GM23338 (cell line): ENCODE data around the gene ARL4D. TPM values are rescaled to one million over a fixed set of nuclear protein-coding genes. Genes with fewer than 3 reads are reported as not detected.

Experiments used
- ATAC-seq: fragments of 200-7000 bp; cut with Tn5 transposase; 3 replicates; pipeline ENCODE4 v1.9.1; 2020
- DNase-seq: peaks from one replicate; pipeline ENCODE4 v3.0.0-alpha.2; 2015; ENCODE audit warnings: low spot score
- H2AFZ ChIP-seq: fragments of 200-600 bp; sonication (generic); 2 replicates; pipeline ENCODE4 v1.8.0; 2016; ENCODE audit warnings: antibody characterized with exemption, mild to moderate bottlenecking, moderate library complexity
- H3F3A ChIP-seq: fragments of 200-600 bp; sonication (generic); replicated peaks from 2 replicates; pipeline ENCODE4 v1.8.0; 2017; ENCODE audit warnings: antibody characterized with exemption, mixed run types, low read depth
- H3K27ac ChIP-seq: fragments of 200-600 bp; sonication (generic); 2 replicates; pipeline ENCODE4 v1.6.1; 2016; ENCODE audit warnings: low read depth
- H3K27me3 ChIP-seq: fragments of 200-600 bp; sonication (generic); 2 replicates; pipeline ENCODE4 v1.8.0; 2016; ENCODE audit warnings: mild to moderate bottlenecking, mixed run types, moderate library complexity; ENCODE audit not compliant: insufficient read depth
- H3K36me3 ChIP-seq: fragments of 200-600 bp; sonication (generic); 2 replicates; pipeline ENCODE4 v1.8.0; 2016; ENCODE audit warnings: mild to moderate bottlenecking; ENCODE audit not compliant: insufficient read depth
- H3K4me1 ChIP-seq: fragments of 200-600 bp; sonication (generic); 2 replicates; pipeline ENCODE4 v1.8.0; 2016; ENCODE audit warnings: mild to moderate bottlenecking, moderate library complexity; ENCODE audit not compliant: insufficient read depth
- H3K4me2 ChIP-seq: fragments of 200-600 bp; sonication (generic); 2 replicates; pipeline ENCODE4 v1.7.1; 2017; ENCODE audit warnings: mixed run types
- H3K4me3 ChIP-seq: fragments of 200-600 bp; sonication (generic); 2 replicates; pipeline ENCODE4 v1.6.1; 2016; ENCODE audit warnings: mixed run types
- H3K79me2 ChIP-seq: fragments of 200-600 bp; sonication (generic); replicated peaks from 2 replicates; pipeline ENCODE4 v1.8.0; 2017; ENCODE audit warnings: mild to moderate bottlenecking; ENCODE audit not compliant: insufficient read depth
- H3K9me2 ChIP-seq: fragments of 200-600 bp; sonication (generic); 2 replicates; pipeline ENCODE4 v1.8.0; 2017; ENCODE audit not compliant: insufficient read depth
- H4K20me1 ChIP-seq: fragments of 200-600 bp; sonication (generic); replicated peaks from 2 replicates; pipeline ENCODE4 v1.8.0; 2017; ENCODE audit warnings: mild to moderate bottlenecking; ENCODE audit not compliant: insufficient read depth
- H3K27ac Mint-ChIP-seq: 2 replicates; pipeline ENCODE4 v1.8.0; 2020; ENCODE audit warnings: inconsistent platforms, mild to moderate bottlenecking, moderate library complexity, mixed read lengths
- H3K27me3 Mint-ChIP-seq: 3 replicates; pipeline ENCODE4 v1.8.0; 2022; ENCODE audit warnings: low read depth, mild to moderate bottlenecking, moderate library complexity, mixed read lengths, inconsistent platforms; ENCODE audit not compliant: insufficient read depth, poor library complexity
- H3K36me3 Mint-ChIP-seq: 3 replicates; pipeline ENCODE4 v1.8.0; 2021; ENCODE audit warnings: low read depth, mild to moderate bottlenecking, inconsistent platforms, moderate library complexity, mixed read lengths
- H3K4me1 Mint-ChIP-seq: 3 replicates; pipeline ENCODE4 v1.8.0; 2020; ENCODE audit warnings: mild to moderate bottlenecking, inconsistent platforms, mixed read lengths
- H3K4me3 Mint-ChIP-seq: 3 replicates; pipeline ENCODE4 v1.8.0; 2021; ENCODE audit warnings: moderate library complexity, mild to moderate bottlenecking, inconsistent platforms, mixed read lengths
- H3K9me3 Mint-ChIP-seq: 3 replicates; pipeline ENCODE4 v1.8.0; 2020; ENCODE audit warnings: moderate library complexity, mild to moderate bottlenecking, inconsistent platforms, mixed read lengths
- CREB1 ChIP-seq: fragments of 250-450 bp; sonication (Bioruptor Pico); IDR thresholded peaks from 2 replicates; pipeline ENCODE4 v1.5.0; 2020; ENCODE audit warnings: low read depth, mild to moderate bottlenecking, moderate library complexity
- EZH2 ChIP-seq: fragments of 200-600 bp; sonication (generic); IDR thresholded peaks from one replicate; pipeline ENCODE4 v1.8.0; 2017; ENCODE audit warnings: antibody characterized with exemption, mild to moderate bottlenecking, low read depth; ENCODE audit not compliant: unreplicated experiment
- EZH2phosphoT487 ChIP-seq: fragments of 200-600 bp; sonication (generic); IDR thresholded peaks from one replicate; pipeline ENCODE4 v1.8.1; 2018; ENCODE audit warnings: antibody characterized with exemption; ENCODE audit not compliant: unreplicated experiment
- JUNB ChIP-seq: IDR thresholded peaks from one replicate; pipeline ENCODE4 v1.6.1; 2016; ENCODE audit warnings: antibody characterized with exemption; ENCODE audit not compliant: unreplicated experiment
- POLR2AphosphoS5 ChIP-seq: IDR thresholded peaks from 2 replicates; pipeline ENCODE4 v1.6.1; 2016; ENCODE audit warnings: antibody characterized with exemption, low read depth
- STAT1 ChIP-seq: IDR thresholded peaks from one replicate; pipeline ENCODE4 v1.6.1; 2016; ENCODE audit warnings: antibody characterized with exemption; ENCODE audit not compliant: unreplicated experiment
- ZNF331 ChIP-seq: fragments of 250-450 bp; sonication (Bioruptor Pico); IDR thresholded peaks from 2 replicates; pipeline ENCODE4 v1.5.0; 2020; ENCODE audit warnings: low read depth, mild to moderate bottlenecking, moderate library complexity
- polyA plus RNA-seq: library from polyadenylated mRNA; unstranded; fragments of >200 nt; fragmentation: Nextera tagmentation; extraction: Ambion mirVana; gene quantifications from 2 replicates; pipeline ENCODE4 v1.2.1, GENCODE V29; 2016
- total RNA-seq: library from RNA; depleted of rRNA; stranded (reverse); fragments of >200 nt; shearing (Covaris generic); gene quantifications from 2 replicates; pipeline ENCODE4 v1.2.3, GENCODE V29; 2014
- TF ChIP-seq, protein P1 (sequence below), 2 experiments: fragments of 200-600 bp in 1 of 2; sonication (generic) in 1 of 2; conservative IDR thresholded peaks; 2 replicates each; pipeline versions ENCODE4 v1.5.1 to v1.6.1; 2016 to 2017; ENCODE audit warnings: antibody characterized with exemption in 2 of 2, low read depth in 2 of 2, mild to moderate bottlenecking in 2 of 2, moderate library complexity in 1 of 2
- TF ChIP-seq, protein P2 (sequence below): IDR thresholded peaks from 2 replicates; pipeline ENCODE4 v1.6.1; 2016; ENCODE audit warnings: antibody characterized with exemption
- TF ChIP-seq, protein P3 (sequence below): fragments of 250-450 bp; sonication (Bioruptor Pico); IDR thresholded peaks from 2 replicates; pipeline ENCODE4 v1.5.0; 2020; ENCODE audit warnings: mild to moderate bottlenecking, moderate library complexity

Gene ARL4D
- total and polyA plus RNA-seq, 2 experiments from 2014 or later, result 8.7 to 9.5 TPM

- H3K36me3 ChIP-seq, result no peaks in the 10 kb centered on the region
- H4K20me1 ChIP-seq, result no peaks in the 10 kb centered on the region
- no peak overlapping the region for H3K27ac Mint-ChIP-seq
- no peak overlapping the region for H2AFZ ChIP-seq
- ATAC-seq (no peak), DNase-seq (no peak)
- peaks cover 29% of the 10 kb centered on the region for H3K9me3 Mint-ChIP-seq
- no peak for TF ChIP-seq EZH2
- no peak for TF ChIP-seq JUNB
- TF ChIP-seq ZNF331 (CRISPR knock-in tag), result no peak
- no peak for TF ChIP-seq CREB1
- TF ChIP-seq, protein P1, sequence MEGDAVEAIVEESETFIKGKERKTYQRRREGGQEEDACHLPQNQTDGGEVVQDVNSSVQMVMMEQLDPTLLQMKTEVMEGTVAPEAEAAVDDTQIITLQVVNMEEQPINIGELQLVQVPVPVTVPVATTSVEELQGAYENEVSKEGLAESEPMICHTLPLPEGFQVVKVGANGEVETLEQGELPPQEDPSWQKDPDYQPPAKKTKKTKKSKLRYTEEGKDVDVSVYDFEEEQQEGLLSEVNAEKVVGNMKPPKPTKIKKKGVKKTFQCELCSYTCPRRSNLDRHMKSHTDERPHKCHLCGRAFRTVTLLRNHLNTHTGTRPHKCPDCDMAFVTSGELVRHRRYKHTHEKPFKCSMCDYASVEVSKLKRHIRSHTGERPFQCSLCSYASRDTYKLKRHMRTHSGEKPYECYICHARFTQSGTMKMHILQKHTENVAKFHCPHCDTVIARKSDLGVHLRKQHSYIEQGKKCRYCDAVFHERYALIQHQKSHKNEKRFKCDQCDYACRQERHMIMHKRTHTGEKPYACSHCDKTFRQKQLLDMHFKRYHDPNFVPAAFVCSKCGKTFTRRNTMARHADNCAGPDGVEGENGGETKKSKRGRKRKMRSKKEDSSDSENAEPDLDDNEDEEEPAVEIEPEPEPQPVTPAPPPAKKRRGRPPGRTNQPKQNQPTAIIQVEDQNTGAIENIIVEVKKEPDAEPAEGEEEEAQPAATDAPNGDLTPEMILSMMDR (conservative IDR thresholded peaks at IDR 0.05; ENCODE audit: low read depth in 2 of 2), result no peak
- TF ChIP-seq, protein P2, sequence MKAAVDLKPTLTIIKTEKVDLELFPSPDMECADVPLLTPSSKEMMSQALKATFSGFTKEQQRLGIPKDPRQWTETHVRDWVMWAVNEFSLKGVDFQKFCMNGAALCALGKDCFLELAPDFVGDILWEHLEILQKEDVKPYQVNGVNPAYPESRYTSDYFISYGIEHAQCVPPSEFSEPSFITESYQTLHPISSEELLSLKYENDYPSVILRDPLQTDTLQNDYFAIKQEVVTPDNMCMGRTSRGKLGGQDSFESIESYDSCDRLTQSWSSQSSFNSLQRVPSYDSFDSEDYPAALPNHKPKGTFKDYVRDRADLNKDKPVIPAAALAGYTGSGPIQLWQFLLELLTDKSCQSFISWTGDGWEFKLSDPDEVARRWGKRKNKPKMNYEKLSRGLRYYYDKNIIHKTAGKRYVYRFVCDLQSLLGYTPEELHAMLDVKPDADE, result no peak
- TF ChIP-seq STAT1, result no peak
- no peak for TF ChIP-seq EZH2phosphoT487
- no peak for TF ChIP-seq POLR2AphosphoS5
- TF ChIP-seq, protein P3, sequence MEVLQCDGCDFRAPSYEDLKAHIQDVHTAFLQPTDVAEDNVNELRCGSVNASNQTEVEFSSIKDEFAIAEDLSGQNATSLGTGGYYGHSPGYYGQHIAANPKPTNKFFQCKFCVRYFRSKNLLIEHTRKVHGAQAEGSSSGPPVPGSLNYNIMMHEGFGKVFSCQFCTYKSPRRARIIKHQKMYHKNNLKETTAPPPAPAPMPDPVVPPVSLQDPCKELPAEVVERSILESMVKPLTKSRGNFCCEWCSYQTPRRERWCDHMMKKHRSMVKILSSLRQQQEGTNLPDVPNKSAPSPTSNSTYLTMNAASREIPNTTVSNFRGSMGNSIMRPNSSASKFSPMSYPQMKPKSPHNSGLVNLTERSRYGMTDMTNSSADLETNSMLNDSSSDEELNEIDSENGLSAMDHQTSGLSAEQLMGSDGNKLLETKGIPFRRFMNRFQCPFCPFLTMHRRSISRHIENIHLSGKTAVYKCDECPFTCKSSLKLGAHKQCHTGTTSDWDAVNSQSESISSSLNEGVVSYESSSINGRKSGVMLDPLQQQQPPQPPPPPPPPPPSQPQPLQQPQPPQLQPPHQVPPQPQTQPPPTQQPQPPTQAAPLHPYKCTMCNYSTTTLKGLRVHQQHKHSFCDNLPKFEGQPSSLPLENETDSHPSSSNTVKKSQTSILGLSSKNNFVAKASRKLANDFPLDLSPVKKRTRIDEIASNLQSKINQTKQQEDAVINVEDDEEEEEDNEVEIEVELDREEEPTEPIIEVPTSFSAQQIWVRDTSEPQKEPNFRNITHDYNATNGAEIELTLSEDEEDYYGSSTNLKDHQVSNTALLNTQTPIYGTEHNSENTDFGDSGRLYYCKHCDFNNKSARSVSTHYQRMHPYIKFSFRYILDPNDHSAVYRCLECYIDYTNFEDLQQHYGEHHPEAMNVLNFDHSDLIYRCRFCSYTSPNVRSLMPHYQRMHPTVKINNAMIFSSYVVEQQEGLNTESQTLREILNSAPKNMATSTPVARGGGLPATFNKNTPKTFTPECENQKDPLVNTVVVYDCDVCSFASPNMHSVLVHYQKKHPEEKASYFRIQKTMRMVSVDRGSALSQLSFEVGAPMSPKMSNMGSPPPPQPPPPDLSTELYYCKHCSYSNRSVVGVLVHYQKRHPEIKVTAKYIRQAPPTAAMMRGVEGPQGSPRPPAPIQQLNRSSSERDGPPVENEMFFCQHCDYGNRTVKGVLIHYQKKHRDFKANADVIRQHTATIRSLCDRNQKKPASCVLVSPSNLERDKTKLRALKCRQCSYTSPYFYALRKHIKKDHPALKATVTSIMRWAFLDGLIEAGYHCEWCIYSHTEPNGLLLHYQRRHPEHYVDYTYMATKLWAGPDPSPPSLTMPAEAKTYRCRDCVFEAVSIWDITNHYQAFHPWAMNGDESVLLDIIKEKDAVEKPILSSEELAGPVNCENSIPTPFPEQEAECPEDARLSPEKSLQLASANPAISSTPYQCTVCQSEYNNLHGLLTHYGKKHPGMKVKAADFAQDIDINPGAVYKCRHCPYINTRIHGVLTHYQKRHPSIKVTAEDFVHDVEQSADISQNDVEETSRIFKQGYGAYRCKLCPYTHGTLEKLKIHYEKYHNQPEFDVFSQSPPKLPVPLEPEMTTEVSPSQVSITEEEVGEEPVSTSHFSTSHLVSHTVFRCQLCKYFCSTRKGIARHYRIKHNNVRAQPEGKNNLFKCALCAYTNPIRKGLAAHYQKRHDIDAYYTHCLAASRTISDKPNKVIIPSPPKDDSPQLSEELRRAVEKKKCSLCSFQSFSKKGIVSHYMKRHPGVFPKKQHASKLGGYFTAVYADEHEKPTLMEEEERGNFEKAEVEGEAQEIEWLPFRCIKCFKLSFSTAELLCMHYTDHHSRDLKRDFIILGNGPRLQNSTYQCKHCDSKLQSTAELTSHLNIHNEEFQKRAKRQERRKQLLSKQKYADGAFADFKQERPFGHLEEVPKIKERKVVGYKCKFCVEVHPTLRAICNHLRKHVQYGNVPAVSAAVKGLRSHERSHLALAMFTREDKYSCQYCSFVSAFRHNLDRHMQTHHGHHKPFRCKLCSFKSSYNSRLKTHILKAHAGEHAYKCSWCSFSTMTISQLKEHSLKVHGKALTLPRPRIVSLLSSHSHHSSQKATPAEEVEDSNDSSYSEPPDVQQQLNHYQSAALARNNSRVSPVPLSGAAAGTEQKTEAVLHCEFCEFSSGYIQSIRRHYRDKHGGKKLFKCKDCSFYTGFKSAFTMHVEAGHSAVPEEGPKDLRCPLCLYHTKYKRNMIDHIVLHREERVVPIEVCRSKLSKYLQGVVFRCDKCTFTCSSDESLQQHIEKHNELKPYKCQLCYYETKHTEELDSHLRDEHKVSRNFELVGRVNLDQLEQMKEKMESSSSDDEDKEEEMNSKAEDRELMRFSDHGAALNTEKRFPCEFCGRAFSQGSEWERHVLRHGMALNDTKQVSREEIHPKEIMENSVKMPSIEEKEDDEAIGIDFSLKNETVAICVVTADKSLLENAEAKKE, result no peak
- H3K27me3 Mint-ChIP-seq, result peaks cover 2% of the 10 kb centered on the region
- peaks cover 5% of the 10 kb centered on the region for H3K4me1 Mint-ChIP-seq
- no peaks in the 10 kb centered on the region for H3K9me2 ChIP-seq
- no peak overlapping the region for H3K4me3 ChIP-seq
- no peak overlapping the region for H3K27ac ChIP-seq
- no peak overlapping the region for H3K4me3 Mint-ChIP-seq
- no peaks in the 10 kb centered on the region for H3K79me2 ChIP-seq
- no peak overlapping the region for H3K4me2 ChIP-seq
- no peaks in the 10 kb centered on the region for H3K27me3 ChIP-seq
- H3F3A ChIP-seq, result 0 out of 2 replicates have a peak, but pooled peaks cover 4% of the 10 kb centered on the region
- H3K36me3 Mint-ChIP-seq, result peaks cover 22% of the 10 kb centered on the region
- H3K4me1 ChIP-seq, result peaks cover 13% of the 10 kb centered on the region
These were observed 45.4 kb upstream of the ARL4D start for GRCh38 chr17:43353393-43353792.
